GM12872 (cell line): ENCODE data around the gene DNALI1.

Source experiments
- CTCF ChIP-seq: IDR thresholded peaks from 3 replicates; pipeline ENCODE4 v1.5.1; 2011; ENCODE audit warnings: low read depth, mild to moderate bottlenecking, low read length, moderate library complexity; ENCODE audit not compliant: insufficient read depth

DNALI1 gene

GRCh38 chr1:37556712-37557196, at the start of gene DNALI1:
TSS of gene DNALI1 (plus strand) at chr1:37556940. CDS start at chr1:37556995, 55 bp downstream.
- no peak for TF ChIP-seq CTCF

GRCh38 chr1:37509181-37509580, 47.6 kb upstream of the DNALI1 start:
- TF ChIP-seq CTCF: peak; percentile 40; the same call in 2 of the 3 replicates

GRCh38 chr1:37513795-37514349, 42.9 kb upstream of the DNALI1 start:
- TF ChIP-seq CTCF: no peak

- peak; percentile 69 for TF ChIP-seq CTCF
These were observed 42.2 kb upstream of the DNALI1 start, which contains the start of gene MEAF6 for GRCh38 chr1:37514350-37515184. TSS of gene MEAF6 (minus strand) at chr1:37514766. CDS start at chr1:37514746, 20 bp downstream.

GRCh38 chr1:37515185-37516034, 41.3 kb upstream of the DNALI1 start:
- TF ChIP-seq CTCF: no peak

- no peak for TF ChIP-seq CTCF
These were observed 39.2 kb upstream of the DNALI1 start for GRCh38 chr1:37517569-37517968.

- no peak for TF ChIP-seq CTCF
These were observed 37.1 kb upstream of the DNALI1 start for GRCh38 chr1:37519613-37520012.
